ENCODE results near the gene COL6A5.
"Not testable (repeated sequence)": the region's sequence is repeated elsewhere in the genome, so short reads cannot be mapped to it uniquely, and the experiment has no call there.

Gene COL6A5

DNA sequence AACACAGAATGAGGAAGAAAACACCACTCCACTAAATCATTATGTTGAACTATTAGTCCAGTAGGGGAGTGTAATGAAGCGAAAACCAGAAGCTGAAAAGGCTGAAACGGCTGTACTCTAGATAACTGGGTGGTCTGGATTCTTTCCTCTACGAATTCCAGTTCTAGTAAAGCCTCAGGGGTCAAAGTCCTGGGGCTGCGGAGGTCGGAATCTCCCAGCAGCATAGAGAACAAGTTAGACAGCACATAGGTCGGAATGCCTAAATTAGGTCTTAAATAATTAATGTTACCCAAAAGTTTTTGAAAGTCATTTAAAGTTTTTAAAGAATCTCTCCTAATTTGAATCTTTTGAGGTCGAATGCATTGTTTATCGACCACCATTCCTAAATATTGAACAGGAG is 102.7 kb downstream of the COL6A5 start:
- DNase-seq (ENCODE audit: low spot score), result not testable (repeated sequence)

DNA sequence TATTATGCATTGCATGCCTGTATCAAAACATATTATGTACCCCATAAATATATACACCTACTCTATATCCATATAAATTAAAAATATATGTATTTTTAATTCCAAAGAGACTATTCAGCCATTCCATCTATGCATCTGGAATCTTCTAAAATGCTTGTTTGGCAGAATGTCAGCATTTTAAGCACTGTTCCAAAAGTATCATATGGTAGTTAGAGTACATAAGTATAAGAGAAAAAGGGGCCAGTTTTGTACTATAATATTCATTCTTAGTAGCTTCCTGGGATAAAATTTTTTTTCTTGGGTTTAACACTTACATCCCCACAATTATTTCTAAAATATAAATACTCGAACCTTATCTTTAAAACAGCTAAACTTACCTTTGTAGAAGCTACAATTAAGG is 111.1 kb downstream of the COL6A5 start:
- no peak for DNase-seq (ENCODE audit: low spot score)

- no peak for DNase-seq (ENCODE audit: low spot score)
Observed at GRCh38 chr3:130457671-130458070, 112.2 kb downstream of the COL6A5 start.

DNA sequence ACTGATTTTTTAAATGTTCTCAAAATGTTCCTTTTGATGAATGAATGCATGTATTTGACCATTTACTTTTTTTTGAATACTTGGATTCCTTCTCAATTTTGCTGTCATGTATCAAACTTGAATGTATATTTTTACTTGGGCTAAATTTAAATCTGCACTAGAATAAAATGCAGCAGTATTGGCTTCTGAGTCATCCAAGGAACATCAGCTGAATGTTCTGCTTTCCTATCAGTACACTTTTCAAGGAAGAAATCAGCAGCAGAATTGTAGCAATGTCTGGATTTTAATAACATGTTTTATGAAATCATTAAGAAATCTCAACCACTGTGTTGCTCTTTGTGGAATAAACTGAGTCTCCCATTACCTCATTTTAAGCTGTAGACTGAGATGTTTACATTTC is 114.5 kb downstream of the COL6A5 start:
- DNase-seq (ENCODE audit: low spot score), result no peak

- no peak for DNase-seq (ENCODE audit: low spot score)
Observed at GRCh38 chr3:130462089-130462488, 116.6 kb downstream of the COL6A5 start.

GRCh38 chr3:130463221-130463620 is 117.7 kb downstream of the COL6A5 start:
- no peak for DNase-seq (ENCODE audit: low spot score)

- no peak for DNase-seq (ENCODE audit: low spot score)
Observed at GRCh38 chr3:130465521-130465920, 120.0 kb downstream of the COL6A5 start.

DNA sequence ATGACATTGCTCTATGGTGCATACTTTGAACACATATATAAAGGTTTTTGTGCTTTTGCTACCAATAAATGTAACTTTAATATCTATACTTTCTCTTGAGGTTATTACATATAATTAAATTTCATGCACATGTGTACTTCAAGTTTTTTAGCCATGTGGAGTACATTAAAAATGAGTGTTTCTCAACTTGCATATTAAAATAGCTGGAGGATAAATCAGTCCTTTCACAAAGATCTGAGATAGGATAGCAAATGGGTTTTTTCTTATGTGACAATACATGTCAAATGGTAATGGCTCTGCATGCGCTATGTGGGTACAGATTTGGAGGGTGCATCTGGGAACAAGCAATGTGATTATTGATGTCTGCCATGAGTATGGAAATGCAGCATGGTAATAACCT is 122.8 kb downstream of the COL6A5 start:
- no peak for DNase-seq (ENCODE audit: low spot score)

- DNase-seq (ENCODE audit: low spot score), result peak; percentile 10
Observed at GRCh38 chr3:130470126-130470525, 124.7 kb downstream of the COL6A5 start.

- DNase-seq (ENCODE audit: low spot score), result peak; percentile 27
Observed at GRCh38 chr3:130473416-130473815, 127.9 kb downstream of the COL6A5 start.

DNA sequence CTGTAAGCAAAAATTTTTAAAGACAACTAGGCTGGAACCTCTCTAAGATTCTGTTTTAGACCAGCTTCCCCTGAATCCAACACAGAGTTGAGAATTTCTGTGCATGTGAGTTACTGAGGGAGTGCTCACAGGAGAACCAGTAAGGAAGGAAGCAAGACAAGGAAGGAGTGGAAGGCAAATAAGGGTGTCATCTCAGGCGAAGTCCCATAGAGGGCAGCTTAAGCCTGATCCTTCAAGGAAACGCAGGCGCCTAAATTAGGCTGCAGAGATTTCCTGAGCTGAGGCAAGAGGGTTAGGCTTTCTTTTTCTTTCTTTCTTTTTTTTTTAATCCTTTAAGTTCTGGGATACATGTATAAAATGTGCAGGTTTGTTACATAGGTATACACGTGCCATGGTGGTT is 135.3 kb downstream of the COL6A5 start:
- peak; percentile 35 for DNase-seq (ENCODE audit: low spot score)

GRCh38 chr3:130488288-130488687 is 142.8 kb downstream of the COL6A5 start:
- DNase-seq (ENCODE audit: low spot score), result no peak

DNA sequence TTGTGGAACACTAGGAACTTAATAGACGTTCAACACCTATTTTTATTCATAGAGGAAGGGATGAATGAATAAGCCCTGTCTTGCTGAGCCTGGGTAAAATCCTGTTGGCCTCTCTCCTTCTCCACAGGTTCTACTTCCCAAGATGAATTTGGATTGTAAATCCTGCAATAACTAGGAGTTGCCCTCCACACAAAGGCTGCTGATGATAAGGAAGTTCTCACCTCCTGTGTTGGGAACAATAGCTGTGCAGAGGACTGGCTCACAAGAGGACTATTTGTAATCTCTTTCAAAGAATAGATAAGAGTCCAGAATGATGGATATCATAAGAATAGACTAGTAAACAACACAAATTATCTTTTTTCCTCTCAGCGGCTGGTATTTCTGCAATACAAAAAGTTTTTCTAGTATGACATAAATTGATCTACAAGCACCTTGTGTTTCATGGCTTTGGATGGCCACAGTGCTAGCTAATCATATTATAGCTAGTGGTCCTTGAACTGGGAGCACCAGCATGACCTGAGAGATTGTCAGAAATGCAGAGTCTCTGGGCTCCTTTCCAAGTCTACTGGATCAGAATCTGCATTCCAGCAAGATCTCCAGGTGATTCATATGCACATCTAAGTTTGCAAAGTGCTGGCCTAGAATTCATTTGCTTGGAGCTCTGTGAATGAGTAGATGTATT is 143.4 kb downstream of the COL6A5 start:
- no peak for DNase-seq (ENCODE audit: low spot score)

- DNase-seq (ENCODE audit: low spot score), result no peak
Observed at GRCh38 chr3:130490241-130490640, 144.8 kb downstream of the COL6A5 start.

DNA sequence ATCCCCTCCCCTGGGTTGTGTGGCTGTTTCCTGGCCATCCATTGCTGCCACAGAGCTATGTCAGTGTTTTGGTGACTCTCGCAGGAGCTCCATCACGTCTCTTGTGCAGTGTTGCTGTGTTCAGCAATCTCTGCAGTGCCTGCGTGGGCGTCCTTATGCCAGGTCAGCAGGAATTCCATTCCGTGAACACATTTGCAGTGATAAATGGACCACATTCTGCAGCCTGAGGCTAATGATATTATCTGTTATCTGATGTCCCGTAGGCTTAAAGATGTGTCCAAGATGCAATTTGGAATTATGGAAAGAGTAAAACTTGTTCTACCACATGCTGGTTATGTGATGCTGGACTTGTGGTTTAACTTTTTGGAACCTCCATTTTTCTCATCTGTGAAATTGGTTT is 146.0 kb downstream of the COL6A5 start:
- no peak for DNase-seq (ENCODE audit: low spot score)

DNA sequence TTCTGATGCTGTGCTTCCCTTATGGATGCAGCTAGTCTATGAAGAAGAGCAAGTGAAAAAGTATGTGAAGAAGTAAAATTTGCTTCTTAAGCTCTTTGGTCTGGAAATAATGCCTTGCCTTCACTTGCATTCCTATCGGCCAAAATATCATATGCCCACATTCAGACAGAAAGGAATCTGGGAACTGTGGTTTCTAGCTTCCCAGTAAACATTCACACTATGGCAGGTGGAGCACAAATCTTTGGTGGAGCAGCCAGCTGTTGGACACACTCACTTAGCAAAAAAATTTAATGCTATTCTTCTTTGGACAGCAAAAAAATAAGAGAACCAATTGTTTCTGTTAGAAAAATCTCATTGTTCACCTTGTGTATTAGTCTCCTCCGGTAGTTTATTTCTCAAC is 159.2 kb downstream of the COL6A5 start:
- DNase-seq (ENCODE audit: low spot score), result no peak

GRCh38 chr3:130506031-130506430 is 160.6 kb downstream of the COL6A5 start:
- no peak for DNase-seq (ENCODE audit: low spot score)

- DNase-seq (ENCODE audit: low spot score), result no peak
Observed at GRCh38 chr3:130507746-130508145, 162.3 kb downstream of the COL6A5 start.

GRCh38 chr3:130509008-130509407 is 163.5 kb downstream of the COL6A5 start:
- DNase-seq (ENCODE audit: low spot score), result no peak

- DNase-seq (ENCODE audit: low spot score), result no peak
Observed at GRCh38 chr3:130514681-130515080, 169.2 kb downstream of the COL6A5 start.

DNA sequence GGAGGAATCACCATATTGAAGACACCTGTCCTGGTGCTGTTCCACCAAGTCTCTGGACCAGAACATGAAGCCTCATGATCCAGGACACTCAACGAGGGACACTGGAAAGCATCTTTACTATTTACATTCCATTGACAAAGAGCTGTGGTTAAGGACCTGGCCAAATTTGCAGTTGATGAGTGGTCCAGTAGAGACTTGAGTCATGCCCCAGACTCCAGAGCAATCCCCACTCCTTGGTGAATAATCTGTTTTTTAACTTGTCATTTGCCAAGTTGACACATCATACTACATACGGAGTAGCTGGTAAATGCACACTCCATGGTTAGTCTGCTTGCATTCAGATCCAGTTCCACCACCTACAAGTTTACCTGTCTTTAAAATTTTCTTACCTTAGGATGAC is 170.3 kb downstream of the COL6A5 start:
- DNase-seq (ENCODE audit: low spot score), result no peak

DNA sequence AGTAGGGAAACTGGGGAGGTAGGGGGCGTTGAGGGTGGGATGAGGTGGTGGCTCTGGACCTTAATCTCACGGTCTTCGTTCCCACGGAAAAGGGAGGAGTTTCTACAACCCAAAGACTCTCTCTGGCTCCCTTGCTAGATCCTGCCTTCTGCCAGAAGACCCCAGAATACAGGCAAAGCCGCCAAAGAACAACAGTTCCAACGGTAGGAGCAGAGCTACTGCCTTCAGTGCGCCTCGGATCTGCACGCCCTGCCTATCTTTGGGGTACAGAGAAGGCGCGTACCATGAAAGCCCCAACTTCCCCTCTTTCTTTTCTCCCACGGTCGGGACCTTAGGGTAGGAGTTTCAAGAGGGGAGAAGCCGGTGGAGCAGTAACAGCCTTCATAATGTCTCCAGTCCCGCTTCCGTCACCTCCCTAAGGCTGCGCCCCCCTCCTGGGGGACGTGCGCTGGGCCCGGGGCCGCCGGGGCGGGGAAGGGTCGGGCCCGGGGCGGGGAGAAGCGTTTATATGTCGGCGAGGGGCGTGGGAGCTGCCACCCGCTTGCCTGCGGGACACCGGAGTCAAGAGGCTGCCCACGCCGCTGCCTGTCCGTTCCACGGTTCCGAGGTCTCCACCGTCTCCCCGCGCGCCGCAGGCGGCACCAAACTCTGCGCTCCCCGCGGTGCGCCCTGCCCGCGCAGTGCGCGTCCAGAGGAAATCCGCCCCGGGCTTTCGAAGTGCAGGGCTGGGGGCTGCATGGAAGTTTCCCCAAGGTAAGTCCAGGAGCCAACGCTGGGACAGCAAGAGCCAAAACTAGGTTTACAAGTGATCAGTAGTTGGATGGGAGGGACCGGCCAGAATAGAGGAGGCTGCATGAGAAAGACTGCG is 171.4 kb downstream of the COL6A5 start, which contains the start of gene COL6A6:
COL6A6 (plus strand) TSS at position 533 of the 868 bp plus-strand sequence. CDS start 43,188 bp downstream, outside the sequence.
- DNase-seq (ENCODE audit: low spot score), result no peak

DNA sequence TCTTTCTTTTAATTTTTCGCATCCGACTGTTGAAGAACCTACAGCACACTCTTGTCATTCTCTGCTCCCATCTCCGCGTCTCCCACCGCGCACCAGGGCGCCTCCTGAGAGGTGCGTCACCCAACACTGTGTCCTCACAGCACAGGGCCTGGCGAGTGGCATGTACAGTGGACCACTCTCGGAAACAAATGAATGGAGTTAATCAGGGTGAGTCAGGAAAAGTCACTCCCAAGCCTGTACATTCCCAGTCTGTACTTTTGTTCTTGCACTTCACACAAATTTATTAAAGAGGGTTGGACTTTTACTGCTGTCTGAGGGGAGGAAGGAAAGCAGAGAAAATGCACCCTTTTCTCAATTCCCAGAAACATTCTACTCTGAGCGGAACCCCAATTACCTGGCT is 172.1 kb downstream of the COL6A5 start:
- peak; percentile 14 for DNase-seq (ENCODE audit: low spot score)
